ENCODE data around the gene HIPK1. TPM values are rescaled to one million over a fixed set of nuclear protein-coding genes. Genes with fewer than 3 reads are reported as not detected.

Gene HIPK1
- total RNA-seq, 1 experiment from 2014 or later, result 52.2 TPM

DNA sequence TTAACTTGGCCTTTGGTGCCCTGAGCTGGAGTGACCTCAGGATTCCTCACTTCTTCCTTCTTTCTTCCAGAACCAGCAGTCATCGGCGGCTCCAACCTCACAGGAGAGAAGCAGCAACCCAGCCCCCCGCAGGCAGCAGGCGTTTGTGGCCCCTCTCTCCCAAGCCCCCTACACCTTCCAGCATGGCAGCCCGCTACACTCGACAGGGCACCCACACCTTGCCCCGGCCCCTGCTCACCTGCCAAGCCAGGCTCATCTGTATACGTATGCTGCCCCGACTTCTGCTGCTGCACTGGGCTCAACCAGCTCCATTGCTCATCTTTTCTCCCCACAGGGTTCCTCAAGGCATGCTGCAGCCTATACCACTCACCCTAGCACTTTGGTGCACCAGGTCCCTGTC lies 43.8 kb downstream of the HIPK1 start:
- TF ChIP-seq, protein P1, sequence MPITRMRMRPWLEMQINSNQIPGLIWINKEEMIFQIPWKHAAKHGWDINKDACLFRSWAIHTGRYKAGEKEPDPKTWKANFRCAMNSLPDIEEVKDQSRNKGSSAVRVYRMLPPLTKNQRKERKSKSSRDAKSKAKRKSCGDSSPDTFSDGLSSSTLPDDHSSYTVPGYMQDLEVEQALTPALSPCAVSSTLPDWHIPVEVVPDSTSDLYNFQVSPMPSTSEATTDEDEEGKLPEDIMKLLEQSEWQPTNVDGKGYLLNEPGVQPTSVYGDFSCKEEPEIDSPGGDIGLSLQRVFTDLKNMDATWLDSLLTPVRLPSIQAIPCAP (CRISPR knock-in tag; IDR thresholded peaks at IDR 0.05), result peak; percentile 50; the same call in 1 of the 2 replicates
- TF ChIP-seq, protein P2, sequence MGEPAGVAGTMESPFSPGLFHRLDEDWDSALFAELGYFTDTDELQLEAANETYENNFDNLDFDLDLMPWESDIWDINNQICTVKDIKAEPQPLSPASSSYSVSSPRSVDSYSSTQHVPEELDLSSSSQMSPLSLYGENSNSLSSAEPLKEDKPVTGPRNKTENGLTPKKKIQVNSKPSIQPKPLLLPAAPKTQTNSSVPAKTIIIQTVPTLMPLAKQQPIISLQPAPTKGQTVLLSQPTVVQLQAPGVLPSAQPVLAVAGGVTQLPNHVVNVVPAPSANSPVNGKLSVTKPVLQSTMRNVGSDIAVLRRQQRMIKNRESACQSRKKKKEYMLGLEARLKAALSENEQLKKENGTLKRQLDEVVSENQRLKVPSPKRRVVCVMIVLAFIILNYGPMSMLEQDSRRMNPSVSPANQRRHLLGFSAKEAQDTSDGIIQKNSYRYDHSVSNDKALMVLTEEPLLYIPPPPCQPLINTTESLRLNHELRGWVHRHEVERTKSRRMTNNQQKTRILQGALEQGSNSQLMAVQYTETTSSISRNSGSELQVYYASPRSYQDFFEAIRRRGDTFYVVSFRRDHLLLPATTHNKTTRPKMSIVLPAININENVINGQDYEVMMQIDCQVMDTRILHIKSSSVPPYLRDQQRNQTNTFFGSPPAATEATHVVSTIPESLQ (CRISPR knock-in tag; IDR thresholded peaks at IDR 0.05), result no peak
- no peak for TF ChIP-seq SMAD4 (CRISPR knock-in tag; IDR thresholded peaks at IDR 0.05)
- TF ChIP-seq NFYB (CRISPR knock-in tag; conservative IDR thresholded peaks at IDR 0.05; ENCODE audit: low read depth), result no peak
- TF ChIP-seq, protein P3, sequence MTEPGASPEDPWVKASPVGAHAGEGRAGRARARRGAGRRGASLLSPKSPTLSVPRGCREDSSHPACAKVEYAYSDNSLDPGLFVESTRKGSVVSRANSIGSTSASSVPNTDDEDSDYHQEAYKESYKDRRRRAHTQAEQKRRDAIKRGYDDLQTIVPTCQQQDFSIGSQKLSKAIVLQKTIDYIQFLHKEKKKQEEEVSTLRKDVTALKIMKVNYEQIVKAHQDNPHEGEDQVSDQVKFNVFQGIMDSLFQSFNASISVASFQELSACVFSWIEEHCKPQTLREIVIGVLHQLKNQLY (CRISPR knock-in tag; IDR thresholded peaks at IDR 0.05), result no peak
- no peaks in the 10 kb centered on the region for H3K27me3 Mint-ChIP-seq (ENCODE audit: low read depth)
- H3K4me1 Mint-ChIP-seq, result peaks cover 33% of the 10 kb centered on the region
- DNase-seq (ENCODE audit: low spot score) (no peak), ATAC-seq (no peak)
- ChIA-PET CTCF (no interaction called here), POLR2A (no interaction called here)
- no peak overlapping the region for H3K27ac Mint-ChIP-seq
- peaks cover 54% of the 10 kb centered on the region for H3K36me3 Mint-ChIP-seq
- H3K9me3 Mint-ChIP-seq, result no peaks in the 10 kb centered on the region
- no peak overlapping the region for H3K4me3 Mint-ChIP-seq

DNA sequence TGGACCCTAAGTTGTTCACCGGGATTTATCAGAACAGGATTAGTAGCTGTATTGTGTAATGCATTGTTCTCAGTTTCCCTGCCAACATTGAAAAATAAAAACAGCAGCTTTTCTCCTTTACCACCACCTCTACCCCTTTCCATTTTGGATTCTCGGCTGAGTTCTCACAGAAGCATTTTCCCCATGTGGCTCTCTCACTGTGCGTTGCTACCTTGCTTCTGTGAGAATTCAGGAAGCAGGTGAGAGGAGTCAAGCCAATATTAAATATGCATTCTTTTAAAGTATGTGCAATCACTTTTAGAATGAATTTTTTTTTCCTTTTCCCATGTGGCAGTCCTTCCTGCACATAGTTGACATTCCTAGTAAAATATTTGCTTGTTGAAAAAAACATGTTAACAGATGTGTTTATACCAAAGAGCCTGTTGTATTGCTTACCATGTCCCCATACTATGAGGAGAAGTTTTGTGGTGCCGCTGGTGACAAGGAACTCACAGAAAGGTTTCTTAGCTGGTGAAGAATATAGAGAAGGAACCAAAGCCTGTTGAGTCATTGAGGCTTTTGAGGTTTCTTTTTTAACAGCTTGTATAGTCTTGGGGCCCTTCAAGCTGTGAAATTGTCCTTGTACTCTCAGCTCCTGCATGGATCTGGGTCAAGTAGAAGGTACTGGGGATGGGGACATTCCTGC lies 46.2 kb downstream of the HIPK1 start:
- ATAC-seq, result no peak
- CTCF ChIA-PET, result interaction anchor here (1.4 to 5.5 kb wide), 3 partner anchors 10 to 372 kb away, joined by 4 to 107 read pairs (median 68); no protein-coding TSS in a partner anchor
- Mint-ChIP-seq H3K9me3 (no peaks in the 10 kb centered on the region), H3K4me1 (peaks cover 57% of the 10 kb centered on the region), H3K27me3 (ENCODE audit: low read depth) (no peaks in the 10 kb centered on the region), H3K27ac (peak overlapping the region; percentile 20), H3K4me3 (no peak overlapping the region), H3K36me3 (peaks cover 34% of the 10 kb centered on the region)
- POLR2A ChIA-PET, result no interaction called here
- TF ChIP-seq PRRX2 (CRISPR knock-in tag; IDR thresholded peaks at IDR 0.05), result no peak
- TF ChIP-seq ATF1 (CRISPR knock-in tag; IDR thresholded peaks at IDR 0.05), result no peak
- no peak for TF ChIP-seq JUN (CRISPR knock-in tag; IDR thresholded peaks at IDR 0.05)
- no peak for TF ChIP-seq ESRRA (CRISPR knock-in tag; IDR thresholded peaks at IDR 0.05; ENCODE audit: borderline replicate concordance)
- TF ChIP-seq, protein P4, sequence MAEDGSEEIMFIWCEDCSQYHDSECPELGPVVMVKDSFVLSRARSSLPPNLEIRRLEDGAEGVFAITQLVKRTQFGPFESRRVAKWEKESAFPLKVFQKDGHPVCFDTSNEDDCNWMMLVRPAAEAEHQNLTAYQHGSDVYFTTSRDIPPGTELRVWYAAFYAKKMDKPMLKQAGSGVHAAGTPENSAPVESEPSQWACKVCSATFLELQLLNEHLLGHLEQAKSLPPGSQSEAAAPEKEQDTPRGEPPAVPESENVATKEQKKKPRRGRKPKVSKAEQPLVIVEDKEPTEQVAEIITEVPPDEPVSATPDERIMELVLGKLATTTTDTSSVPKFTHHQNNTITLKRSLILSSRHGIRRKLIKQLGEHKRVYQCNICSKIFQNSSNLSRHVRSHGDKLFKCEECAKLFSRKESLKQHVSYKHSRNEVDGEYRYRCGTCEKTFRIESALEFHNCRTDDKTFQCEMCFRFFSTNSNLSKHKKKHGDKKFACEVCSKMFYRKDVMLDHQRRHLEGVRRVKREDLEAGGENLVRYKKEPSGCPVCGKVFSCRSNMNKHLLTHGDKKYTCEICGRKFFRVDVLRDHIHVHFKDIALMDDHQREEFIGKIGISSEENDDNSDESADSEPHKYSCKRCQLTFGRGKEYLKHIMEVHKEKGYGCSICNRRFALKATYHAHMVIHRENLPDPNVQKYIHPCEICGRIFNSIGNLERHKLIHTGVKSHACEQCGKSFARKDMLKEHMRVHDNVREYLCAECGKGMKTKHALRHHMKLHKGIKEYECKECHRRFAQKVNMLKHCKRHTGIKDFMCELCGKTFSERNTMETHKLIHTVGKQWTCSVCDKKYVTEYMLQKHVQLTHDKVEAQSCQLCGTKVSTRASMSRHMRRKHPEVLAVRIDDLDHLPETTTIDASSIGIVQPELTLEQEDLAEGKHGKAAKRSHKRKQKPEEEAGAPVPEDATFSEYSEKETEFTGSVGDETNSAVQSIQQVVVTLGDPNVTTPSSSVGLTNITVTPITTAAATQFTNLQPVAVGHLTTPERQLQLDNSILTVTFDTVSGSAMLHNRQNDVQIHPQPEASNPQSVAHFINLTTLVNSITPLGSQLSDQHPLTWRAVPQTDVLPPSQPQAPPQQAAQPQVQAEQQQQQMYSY (CRISPR knock-in tag; IDR thresholded peaks at IDR 0.05), result no peak
- TF ChIP-seq ZBTB21 (CRISPR knock-in tag; IDR thresholded peaks at IDR 0.05; ENCODE audit: borderline replicate concordance), result no peak
- no peak for TF ChIP-seq NR1H2 (CRISPR knock-in tag; IDR thresholded peaks at IDR 0.05)
- no peak for TF ChIP-seq NR3C1 (CRISPR knock-in tag; conservative IDR thresholded peaks at IDR 0.05; ENCODE audit: low read depth)
- TF ChIP-seq, protein P5, sequence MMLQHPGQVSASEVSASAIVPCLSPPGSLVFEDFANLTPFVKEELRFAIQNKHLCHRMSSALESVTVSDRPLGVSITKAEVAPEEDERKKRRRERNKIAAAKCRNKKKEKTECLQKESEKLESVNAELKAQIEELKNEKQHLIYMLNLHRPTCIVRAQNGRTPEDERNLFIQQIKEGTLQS (CRISPR knock-in tag; conservative IDR thresholded peaks at IDR 0.05), result no peak
- no peak for TF ChIP-seq ZNF416 (CRISPR knock-in tag; IDR thresholded peaks at IDR 0.05)
- TF ChIP-seq SMAD3 (CRISPR knock-in tag; IDR thresholded peaks at IDR 0.05; ENCODE audit: borderline replicate concordance), result no peak
- TF ChIP-seq, protein P6, sequence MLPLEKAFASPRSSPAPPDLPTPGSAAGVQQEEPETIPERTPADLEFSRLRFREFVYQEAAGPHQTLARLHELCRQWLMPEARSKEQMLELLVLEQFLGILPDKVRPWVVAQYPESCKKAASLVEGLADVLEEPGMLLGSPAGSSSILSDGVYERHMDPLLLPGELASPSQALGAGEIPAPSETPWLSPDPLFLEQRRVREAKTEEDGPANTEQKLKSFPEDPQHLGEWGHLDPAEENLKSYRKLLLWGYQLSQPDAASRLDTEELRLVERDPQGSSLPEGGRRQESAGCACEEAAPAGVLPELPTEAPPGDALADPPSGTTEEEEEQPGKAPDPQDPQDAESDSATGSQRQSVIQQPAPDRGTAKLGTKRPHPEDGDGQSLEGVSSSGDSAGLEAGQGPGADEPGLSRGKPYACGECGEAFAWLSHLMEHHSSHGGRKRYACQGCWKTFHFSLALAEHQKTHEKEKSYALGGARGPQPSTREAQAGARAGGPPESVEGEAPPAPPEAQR (CRISPR knock-in tag; IDR thresholded peaks at IDR 0.05), result no peak
- TF ChIP-seq NFATC4 (CRISPR knock-in tag; IDR thresholded peaks at IDR 0.05), result no peak
- TF ChIP-seq GABPB1 (CRISPR knock-in tag; IDR thresholded peaks at IDR 0.05), result no peak
- TF ChIP-seq, protein P7, sequence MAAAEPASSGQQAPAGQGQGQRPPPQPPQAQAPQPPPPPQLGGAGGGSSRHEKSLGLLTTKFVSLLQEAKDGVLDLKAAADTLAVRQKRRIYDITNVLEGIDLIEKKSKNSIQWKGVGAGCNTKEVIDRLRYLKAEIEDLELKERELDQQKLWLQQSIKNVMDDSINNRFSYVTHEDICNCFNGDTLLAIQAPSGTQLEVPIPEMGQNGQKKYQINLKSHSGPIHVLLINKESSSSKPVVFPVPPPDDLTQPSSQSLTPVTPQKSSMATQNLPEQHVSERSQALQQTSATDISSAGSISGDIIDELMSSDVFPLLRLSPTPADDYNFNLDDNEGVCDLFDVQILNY (CRISPR knock-in tag; IDR thresholded peaks at IDR 0.05), result no peak
- no peak for TF ChIP-seq GRHL2 (CRISPR knock-in tag; IDR thresholded peaks at IDR 0.05; ENCODE audit: insufficient replicate concordance, severe bottlenecking)
- no peak for TF ChIP-seq ZNF232 (CRISPR knock-in tag; IDR thresholded peaks at IDR 0.05)
- no peak for TF ChIP-seq HMGA2 (CRISPR knock-in tag; IDR thresholded peaks at IDR 0.05)
- no peak for TF ChIP-seq SOX15 (CRISPR knock-in tag; IDR thresholded peaks at IDR 0.05)
- DNase-seq (ENCODE audit: low spot score), result no peak

Data from WTC11 (cell line).